OCI-LY3 (cell line): ENCODE data around the gene LRRC4.

Experiments
- EZH2phosphoT487 ChIP-seq: fragments of 200-600 bp; shearing (Covaris generic); IDR thresholded peaks from 2 replicates; pipeline ENCODE4 v1.6.1; 2018; ENCODE audit warnings: antibody characterized with exemption, mixed run types, low read depth
- TF ChIP-seq, protein P1 (sequence below): fragments of 200-600, 300-600 bp; sonication (generic); IDR thresholded peaks from 2 replicates; pipeline ENCODE4 v1.5.1; 2014; ENCODE audit warnings: antibody characterized with exemption, low read length, low read depth

DNA sequence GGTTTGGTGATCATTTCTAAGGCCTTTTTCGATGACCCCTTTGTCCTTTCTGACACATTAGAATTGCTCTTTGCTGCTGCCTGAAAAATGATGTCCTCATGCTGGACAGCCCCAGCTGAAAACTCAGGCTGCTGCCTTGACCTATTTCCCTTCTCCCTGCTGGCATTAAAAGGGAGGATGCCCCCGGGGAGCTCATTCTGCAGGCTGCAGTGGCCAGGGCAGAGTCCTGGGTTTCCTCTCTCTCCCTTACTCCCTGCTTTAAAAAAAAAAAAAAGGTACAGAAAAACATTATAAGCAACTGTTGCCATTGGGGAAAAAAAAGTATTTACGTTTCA is 35.4 kb downstream of the LRRC4 start:
- TF ChIP-seq, protein P1, sequence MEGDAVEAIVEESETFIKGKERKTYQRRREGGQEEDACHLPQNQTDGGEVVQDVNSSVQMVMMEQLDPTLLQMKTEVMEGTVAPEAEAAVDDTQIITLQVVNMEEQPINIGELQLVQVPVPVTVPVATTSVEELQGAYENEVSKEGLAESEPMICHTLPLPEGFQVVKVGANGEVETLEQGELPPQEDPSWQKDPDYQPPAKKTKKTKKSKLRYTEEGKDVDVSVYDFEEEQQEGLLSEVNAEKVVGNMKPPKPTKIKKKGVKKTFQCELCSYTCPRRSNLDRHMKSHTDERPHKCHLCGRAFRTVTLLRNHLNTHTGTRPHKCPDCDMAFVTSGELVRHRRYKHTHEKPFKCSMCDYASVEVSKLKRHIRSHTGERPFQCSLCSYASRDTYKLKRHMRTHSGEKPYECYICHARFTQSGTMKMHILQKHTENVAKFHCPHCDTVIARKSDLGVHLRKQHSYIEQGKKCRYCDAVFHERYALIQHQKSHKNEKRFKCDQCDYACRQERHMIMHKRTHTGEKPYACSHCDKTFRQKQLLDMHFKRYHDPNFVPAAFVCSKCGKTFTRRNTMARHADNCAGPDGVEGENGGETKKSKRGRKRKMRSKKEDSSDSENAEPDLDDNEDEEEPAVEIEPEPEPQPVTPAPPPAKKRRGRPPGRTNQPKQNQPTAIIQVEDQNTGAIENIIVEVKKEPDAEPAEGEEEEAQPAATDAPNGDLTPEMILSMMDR: no peak
- TF ChIP-seq EZH2phosphoT487: no peak
